HG03045 (cell line): ENCODE data around the gene SERPINH1.

ENCODE experiments used
- ATAC-seq: cut with Tn5 transposase; IDR thresholded peaks from one replicate; pipeline ENCODE4 v1.9.1; 2021; ENCODE audit warnings: mild to moderate bottlenecking, moderate library complexity; ENCODE audit not compliant: unreplicated experiment

The SERPINH1 gene

DNA sequence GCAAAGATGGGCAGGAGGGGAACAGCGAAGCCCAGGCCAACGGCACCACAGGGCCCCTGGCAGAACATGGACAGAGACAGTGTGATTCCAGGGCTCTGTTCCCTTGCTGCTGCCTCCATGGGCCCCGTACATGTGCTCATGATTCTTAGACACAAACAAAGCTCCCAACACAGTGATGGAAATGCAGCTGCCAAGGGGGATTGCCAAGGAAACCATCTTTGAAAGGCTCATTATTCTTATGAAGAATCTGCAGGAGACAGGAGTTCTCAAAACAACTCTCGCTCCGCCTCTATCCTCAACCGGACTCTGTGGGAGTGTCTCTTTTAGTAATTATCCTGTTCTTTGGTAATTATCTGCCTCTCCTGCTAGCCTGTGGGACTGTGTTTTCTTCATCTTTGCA, 32.2 kb downstream of the SERPINH1 start:
- ATAC-seq: no peak

DNA sequence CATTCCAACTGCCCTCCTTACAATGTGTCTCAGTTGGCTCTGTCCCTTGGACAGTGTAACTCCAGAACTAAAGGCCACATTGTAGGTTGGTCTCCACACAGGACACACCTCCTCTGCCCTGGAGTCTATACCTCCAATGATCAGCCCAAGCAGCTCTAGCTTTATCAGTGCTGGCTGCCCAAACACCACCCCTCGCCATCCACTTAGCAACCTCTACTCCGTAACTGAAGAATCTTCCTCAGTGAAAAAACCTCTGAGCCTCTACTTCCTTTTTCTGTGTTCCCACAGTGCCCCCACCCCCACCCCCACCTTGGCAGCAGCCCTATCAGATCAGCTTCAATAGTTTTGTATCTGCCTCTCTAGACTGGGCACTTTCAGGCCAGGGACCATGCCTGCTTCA, 33.4 kb downstream of the SERPINH1 start:
- ATAC-seq: no peak

DNA sequence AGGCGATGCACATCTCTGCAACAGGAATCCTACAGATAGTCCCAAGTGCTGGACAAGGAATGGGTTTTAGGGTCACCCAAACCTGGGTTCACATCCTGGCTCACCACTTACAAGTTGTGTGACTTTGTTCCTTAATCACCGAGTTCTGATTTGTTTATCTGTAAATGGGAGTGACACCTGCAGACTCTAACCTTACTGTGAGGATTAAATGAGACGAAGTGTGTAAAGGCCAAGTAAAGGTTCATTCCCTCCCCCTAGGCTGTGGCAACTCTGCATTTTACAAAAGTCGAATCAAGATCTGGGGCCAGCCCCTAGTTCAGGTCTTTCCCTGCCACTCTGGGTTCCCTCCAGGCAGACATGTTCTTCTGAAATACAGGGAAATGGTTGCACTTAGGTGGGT, 34.9 kb downstream of the SERPINH1 start:
- ATAC-seq: no peak

DNA sequence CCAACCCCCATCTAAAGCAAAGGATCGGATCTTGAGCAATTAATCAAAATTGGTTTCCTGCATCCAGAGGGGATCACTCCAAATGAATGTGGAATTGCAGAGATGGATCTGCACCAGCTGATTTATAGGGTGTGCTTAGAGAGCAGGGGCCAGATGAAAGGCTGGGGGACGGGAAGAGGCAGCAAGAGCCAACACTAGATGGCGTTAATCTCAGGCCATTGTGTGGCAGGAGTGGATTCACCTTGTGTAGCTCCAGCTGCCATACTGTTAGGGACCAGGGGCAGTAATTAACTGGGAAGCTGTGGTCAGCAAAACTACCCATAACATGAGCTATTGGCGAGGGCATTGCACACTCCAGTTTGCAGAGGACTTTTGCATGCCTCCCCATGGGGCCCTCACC, 35.6 kb downstream of the SERPINH1 start:
- ATAC-seq: no peak

DNA sequence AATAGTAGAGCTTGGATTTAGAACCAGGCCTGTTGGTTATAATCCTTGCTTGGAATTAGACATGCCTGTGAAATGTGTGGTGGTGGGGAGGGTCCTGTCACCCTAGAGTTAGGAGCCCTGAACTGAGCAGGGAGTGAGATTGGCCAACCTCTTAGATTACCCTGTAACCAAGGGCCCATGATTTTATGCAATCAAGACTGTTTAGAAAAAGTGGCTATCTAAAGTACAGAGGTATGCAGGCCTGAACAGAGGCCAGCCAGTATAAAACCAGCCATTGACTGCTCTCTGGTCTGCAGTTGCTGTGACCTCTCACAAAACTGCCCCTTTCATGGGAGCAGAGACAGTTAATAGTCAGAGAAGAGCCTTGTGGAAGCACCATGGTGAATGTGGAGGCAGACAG, 36.2 kb downstream of the SERPINH1 start:
- ATAC-seq: no peak

DNA sequence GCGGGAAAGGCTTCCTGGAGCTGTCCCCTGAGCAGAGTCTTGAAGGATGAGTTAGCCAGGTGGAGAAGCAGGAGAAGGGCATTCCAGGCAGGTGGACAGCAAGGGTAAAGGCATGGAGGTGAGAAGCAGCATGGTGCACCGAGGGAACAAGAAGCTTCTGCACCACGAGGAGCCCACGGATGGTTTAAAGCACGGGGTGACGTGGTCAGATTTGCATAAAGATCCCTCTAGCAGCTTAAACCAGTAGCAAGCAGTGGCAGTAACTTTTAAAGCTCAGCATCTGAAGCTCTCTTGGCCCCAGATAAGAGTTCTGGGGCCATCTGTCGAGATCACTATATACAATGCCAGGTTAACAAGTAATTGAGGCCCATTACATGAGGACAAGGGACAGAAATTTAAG, 36.8 kb downstream of the SERPINH1 start:
- ATAC-seq: no peak

DNA sequence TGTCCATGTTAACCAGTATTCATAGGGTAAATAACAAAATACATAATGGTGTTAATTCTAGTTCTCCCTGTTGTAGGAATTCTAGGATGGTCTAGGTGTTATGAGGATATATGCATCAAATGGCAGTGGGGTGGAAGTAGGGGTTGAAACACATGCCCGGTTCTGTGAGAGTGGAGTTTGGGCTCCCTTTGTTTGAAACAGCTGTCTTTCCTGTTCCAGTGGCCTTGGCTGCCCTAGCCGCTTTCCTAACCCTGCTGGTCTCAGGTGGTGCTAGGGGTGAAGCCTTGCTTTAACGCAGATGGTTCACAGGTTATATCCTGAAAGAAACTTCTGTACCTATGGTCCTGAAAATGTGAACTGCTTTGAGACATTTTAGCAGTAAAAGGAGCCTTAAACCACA, 38.3 kb downstream of the SERPINH1 start:
- no peak for ATAC-seq

DNA sequence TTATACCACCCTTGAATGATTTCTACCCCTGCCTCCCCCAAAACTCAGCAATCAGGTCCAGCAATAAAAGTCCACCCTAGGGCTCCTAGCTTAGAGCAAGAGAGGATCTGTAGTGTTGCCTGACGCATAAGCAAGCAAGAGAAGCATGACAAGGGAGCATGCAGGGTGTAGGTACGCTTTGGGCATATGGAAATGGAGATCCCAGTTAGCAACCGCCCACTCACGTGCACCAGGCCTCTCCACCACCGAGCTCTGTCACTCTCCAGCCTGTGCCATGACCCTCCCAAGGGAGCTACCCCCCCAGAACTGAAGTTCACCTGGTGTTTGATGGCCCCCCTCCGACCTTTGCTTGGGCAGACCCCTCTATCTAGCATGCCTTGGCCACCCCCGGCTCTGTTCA, 39.4 kb downstream of the SERPINH1 start:
- ATAC-seq: no peak

DNA sequence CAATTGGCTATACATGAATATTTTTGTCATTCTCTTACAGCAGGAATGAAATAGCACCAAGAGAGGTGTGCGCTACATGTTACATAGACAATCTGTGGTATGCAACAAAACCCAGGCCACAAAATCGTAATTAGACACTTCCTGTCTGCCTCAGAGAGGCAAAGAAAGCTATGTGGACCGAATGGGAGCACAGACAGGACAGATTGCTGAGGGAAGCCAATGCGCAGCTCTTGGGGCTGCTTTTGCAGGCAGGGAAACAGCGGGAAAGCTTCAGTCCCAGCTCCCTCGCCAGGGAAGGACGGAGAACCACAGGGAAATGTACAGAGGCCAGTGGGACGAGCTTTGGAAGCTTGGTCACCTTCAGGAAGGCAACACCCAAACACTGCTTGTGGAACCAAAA, 40.9 kb downstream of the SERPINH1 start:
- no peak for ATAC-seq

DNA sequence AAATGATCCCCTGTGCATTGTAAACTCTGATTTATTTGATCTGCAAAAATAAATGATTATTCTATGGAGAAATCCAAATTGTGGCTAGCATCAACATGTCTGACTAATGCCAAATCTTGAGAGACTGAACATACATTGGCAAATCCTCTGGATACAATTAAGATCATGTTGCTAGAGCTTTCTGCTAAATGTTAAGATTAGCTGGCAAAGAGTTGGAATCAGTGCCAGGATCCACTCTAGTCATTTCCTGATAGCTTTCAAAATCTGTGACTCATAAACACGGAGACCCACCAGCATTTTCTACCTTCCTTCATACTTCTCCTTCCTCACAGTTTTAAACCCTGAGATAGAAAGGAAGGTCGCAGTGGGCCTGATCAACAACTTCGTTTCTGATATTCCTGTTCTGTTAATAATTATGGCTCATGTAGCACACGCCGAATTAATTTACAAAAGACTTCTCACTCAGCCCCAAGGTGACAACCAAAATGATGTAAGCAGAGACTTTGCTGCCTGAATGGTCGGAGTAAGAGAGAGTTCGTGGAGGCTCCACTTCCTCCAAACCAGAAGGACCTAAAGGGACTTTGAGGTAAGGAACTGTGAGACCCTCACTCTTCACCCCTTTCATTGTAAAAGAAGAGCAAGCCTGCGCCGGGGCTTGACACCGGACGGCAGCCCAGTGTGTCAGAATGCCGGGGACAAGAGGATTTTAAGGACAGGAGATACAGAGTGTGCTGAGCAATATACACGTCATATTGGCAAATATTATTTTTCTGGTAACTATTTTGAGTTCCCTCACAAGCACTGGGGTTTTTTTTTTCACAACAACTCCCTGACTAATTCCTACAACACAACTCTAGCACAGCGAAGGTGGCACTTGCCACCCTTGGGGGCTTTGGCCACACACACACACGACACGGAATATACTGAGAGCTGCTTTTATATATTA, 42.0 kb downstream of the SERPINH1 start:
- ATAC-seq: no peak

DNA sequence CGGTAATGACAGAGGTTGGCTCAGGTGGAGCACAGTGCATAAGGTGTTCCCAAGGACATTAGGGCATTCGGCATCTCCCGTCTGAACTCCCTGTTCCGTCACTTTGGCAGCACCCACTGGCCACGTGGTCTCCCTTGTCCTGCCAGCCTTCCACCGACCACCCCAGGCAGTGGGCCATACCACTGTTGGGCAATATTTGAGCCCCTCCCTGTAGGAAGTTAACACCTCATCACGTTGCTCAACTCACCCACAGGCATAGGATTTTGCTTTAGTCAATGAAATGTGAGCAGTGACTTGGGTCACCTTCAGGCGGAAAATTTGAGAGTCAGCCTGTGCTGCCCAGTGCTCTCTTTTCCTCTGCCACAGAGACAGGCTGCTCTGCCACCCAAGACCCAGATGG, 44.0 kb downstream of the SERPINH1 start:
- no peak for ATAC-seq

DNA sequence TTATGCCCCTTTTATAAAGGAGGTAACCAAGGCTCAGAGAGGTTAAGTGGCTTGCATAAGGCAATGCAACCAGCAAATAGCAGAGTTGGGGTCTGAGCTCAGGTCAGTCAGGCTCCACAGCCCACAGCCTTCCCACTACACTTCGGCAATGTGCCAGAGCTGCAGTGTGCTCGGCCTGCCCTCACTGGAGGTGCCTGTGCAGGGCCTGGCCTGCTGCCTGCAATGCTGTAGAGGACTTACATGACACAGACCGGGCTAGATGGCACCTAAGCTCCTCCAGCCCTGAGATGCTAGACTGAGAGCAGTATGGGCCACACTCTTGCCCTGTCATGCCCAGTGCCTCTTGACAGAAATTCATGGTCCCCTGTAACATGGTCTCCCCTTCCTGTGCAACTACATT, 49.8 kb downstream of the SERPINH1 start:
- no peak for ATAC-seq

DNA sequence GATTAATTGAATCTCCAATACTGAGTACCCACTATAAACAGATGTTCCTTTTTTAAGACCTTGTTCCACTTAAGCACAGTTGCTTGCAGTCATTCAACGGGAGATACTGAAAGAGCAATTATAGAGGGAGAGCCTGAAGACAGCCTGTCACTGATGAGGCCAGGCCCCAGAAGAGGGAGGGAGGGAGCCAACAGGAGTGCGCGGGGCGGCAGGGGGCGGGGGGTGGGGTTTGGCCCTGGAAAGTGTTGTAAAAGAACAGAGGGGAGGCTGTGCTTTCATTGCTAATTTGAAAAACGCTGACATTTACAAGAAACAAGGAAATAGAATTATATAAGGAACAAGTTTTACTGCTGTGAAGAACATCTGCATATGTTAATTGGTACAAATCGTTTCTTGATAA, 53.7 kb downstream of the SERPINH1 start:
- ATAC-seq: no peak

DNA sequence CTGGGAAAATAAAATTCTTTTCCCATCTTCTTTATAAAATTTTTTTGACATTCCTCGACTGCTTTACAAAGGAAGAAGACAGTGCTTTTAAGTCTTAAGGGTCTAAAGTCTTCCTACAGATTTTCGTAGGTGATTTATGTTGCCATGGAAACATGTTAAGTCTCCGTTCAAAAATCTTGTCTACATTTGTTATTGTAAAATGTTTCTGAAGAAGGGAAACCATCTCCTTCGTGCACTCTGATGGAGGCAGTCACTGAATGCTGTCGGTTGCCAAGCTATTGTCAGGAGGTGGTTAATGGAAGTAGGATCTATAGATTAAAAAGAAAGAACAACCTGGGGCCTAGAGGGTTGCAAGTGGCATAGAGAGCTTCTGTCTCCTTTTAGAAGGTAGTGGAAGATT, 54.2 kb downstream of the SERPINH1 start:
- ATAC-seq: no peak
